Activated T-cell treated with anti-CD3 and anti-CD28 coated beads, Interleukin-2, amount 50 U/mL, for 1 hour (primary cell): Measurements from ENCODE around the gene PARVB.

Experiments used
- DNase-seq: peaks from one replicate; pipeline ENCODE4 v3.0.0-alpha.2; 2020

The PARVB gene

DNA sequence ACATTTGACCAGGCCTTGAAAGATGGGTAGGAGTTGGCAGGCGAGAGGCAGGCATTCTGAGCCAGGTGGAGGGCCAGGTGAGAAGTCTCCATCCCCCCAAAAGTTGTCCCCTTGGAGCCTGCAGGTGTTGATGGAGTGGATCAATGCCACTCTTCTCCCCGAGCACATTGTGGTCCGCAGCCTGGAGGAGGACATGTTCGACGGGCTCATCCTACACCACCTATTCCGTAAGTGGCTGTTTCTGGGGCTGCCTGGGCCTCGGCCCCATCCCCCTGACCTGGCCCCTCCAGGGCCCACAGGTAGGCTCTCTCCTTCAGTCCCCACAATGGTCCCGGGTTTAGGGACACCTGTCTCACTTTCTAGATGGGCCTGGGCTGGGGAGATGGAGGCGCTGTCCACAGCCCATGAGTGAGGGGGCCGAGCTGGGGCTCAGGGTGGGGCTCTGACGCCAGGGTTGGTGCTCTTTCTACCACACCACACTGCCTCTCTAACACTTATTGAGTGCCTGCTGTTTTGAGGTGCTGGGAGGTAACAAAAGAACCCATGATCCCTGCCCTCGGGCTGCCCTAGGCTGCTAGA is 163.6 kb downstream of the PARVB start:
- no peak for DNase-seq

DNA sequence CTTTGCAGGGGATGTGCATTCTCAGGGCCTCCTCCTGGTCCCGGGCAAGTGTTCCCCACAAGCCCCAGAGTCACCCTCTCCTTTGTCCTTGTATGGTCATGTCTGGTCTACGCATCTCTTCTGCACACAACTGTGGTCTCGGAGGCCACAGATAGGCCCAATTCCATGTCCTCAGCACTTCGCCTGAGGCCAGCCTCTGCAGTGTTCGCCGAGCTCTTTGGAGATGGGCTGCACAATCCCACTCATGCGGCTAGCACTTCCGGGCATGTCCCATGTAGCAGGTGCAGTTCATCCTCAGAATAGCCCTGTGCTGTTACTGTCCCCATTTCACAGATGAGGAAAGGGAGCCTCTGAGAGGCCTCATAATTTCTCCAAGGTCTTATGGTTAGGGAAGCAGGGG is 164.2 kb downstream of the PARVB start:
- DNase-seq: no peak

- DNase-seq: no peak
These were observed 165.0 kb downstream of the PARVB start for GRCh38 chr22:44188986-44189630.

DNA sequence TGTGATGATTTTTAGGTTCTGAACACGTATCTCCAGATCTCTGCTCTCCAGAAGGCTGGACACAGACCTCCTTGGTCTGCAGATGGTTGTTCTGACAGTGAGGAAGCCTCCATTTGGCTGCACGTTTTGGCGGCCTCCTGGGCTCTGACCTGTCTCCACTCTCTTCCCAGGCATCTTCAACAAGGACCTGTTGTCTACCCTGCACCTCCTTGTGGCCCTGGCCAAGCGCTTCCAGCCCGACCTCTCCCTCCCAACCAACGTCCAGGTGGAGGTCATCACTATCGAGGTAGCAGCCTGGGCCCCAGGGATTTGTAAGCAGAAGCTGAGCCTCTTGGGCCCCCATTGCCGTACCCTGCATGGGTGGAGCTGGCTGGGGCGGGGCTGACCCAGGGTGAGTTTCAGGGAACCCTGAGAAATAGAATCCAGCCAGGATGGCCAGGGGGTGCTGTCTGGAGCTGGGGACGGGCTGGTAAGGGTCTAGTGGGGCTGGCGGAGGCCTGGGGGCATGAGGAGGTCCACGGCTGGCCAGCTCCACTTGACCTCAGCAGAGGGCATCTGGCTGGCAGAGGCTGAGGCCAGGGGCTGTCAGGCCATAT is 166.4 kb downstream of the PARVB start:
- DNase-seq: no peak

- DNase-seq: no peak
These were observed 166.9 kb downstream of the PARVB start for GRCh38 chr22:44191036-44191454.

DNA sequence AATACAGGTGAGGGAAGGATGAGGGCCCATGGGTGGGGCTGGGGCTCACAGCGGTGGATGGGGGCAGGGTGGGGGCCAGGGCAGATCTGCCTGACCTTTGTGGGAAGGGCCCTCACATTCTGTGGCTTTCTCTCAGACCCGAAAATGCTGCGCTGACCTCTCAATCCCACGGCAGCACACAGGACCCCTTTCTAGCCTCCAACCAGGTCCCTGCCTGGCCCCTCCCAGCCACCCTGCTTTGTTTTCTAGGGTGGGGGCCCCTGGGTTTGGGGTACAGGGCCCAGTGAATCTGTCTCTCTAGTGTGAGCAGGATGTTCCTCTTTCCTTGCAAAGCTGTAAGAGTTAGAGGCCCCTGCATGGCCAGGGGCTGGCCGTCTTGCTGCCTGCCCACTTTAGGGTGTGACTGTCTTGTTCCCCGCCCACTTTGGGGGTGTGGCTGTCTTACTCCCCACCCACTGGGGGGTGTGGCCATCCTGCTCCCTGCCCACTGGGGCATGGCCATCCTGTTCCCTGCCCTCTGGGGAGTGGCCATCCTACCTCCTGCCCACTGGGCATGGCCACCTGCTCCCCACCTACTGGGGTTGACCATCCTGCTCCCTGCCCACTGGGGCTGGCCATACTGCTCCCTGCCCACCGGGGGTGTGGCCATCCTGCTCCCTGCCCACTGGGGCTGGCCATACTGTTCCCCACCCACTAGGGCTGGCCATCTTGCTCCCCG is 168.2 kb downstream of the PARVB start:
- peak; percentile 53 for DNase-seq

DNA sequence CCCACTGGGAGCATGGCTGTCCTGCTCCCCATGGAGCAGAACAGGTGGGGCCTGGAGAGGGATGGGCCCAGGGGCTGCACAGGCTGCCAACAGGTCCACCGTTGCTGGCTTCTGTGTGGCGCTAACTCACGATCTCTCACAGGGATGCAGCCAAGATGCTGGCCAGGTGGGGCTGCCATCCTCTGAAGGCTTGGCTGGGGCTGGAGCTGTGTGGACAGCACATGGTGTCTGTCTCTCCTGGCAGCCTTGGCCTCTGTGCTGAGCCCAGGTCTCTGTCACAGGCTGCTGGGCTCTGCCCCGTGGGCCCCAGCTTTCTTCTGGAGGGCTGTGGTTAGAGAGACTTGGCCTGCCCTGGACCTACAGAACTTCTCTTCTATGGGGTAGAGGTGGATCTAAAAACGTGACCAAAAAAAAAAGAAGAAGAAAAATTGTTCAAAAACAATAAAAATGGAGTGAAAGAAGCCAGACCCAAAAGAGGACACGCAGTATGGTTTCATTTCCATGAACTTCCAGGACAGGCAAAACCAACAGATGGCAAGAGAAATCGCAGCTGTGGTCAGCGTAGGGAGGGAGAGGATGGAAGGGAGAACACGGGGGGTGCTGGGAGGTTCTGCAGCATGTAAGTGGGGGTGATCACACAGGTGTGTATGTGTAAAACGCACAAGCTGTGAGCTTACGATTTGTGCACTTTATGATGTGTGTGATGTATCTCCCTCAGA is 168.9 kb downstream of the PARVB start:
- DNase-seq: no peak

DNA sequence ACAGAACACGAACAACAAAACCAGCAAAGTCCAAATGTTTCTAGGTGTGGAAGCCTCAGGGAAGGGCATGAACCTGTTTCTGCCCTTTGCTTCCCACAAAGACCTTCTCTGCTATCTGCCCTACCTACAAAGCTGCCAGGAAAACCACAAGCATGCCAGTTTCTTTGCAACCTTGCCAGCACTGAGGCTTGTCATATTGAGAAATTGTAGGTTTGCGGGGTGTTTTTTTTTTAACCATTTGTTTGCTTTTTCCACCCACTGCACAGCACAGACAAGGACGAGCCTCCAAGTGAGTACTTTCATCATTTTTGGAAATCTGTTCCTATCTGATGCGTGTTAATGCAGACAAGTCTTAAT is 169.4 kb downstream of the PARVB start:
- no peak for DNase-seq

- DNase-seq: no peak
These were observed 170.5 kb downstream of the PARVB start for GRCh38 chr22:44194569-44194968.

DNA sequence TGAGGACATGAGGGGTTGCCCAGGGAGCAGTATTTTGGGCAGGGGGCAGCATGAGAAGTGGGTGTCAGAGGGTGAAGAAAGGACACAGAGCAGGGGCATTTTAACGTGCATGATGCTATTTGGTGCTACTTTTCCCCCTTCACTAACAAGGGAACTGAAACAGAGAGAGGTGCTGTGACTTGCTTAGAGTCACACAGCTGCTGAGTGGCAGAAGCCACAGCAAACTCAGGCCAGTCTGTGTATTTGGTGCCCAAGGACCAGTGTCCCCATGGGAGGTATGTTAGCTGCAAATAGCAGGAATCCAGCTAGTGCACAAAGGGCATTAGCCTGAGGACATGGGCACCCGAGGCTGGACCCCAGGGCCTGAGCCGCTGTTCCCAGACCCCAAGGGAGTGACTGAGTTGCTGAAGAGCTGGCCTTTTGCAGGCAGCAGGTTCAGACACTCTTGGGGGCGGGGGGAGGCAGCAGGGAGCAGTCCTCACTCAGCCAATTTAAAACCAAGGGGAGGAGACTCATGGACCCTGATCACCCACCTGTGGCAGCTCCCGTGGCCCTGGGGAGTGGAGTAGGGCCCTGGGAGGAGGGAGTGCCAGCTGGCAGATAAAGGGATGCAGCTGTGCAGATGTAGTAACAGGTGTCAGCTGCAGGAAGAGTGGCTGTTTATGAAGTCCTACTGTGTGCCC is 171.2 kb downstream of the PARVB start:
- peak; percentile 10 for DNase-seq

GRCh38 chr22:44196241-44196640 is 172.1 kb downstream of the PARVB start:
- DNase-seq: no peak

DNA sequence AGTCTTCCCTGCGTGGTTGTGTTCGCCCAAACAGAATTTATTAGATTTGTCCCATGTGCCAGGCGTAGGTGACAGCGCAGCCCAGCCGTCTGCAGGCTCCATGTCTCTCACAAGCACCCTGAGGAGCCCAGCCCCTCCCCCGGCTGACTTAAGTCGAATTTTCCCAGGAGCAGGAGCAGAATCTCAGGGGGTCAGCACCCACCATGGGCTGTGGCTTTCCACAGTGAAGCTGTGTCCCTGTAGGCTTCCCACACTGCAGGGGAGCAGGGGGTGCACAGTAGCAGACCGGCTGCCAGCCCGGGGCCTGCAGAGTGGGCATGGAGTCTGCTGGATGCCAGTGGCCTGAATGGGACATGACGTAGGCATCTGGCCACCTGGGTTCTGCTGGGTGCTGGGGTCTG is 172.6 kb downstream of the PARVB start:
- DNase-seq: no peak

DNA sequence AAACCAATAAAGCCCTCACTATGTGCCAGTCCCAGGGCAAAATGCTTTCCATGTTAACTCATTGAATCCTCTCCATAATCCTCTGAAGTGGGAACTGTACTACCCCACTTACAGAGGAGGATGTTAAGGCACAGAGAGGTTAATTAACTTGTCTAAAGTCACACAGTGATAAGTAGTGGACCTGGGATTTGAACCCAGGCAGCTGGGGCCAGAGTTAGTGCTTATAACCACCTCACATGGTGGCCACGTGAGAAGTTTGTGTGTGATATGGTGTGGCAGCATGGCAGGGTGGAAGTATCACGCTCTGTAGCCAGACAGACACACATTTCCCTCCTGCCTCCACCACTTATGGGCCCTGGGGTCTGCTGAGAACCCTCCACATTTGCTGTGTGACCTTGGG is 173.2 kb downstream of the PARVB start:
- peak; percentile 8 for DNase-seq

GRCh38 chr22:44199164-44199563 is 175.1 kb downstream of the PARVB start:
- no peak for DNase-seq

DNA sequence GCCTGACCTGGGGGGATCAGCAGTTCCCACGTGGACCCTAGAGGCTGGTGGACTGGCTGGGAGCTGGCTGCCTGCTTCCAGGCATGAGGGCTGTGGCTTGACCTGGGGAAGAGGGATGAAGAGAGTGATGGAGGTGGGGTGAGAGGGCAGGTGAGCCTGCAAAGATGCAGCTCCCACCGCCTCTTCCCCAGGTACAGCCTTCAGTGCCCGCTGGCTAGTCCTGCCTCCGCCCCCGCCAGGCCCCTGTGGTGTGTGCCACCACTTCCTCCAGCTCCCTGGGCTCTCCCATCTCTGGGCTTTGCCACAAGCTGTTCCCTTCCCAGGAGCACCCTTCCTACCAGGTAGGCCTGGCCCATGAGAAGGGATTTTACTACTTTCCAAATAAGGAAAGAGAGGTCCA is 175.8 kb downstream of the PARVB start:
- no peak for DNase-seq

- DNase-seq: no peak
These were observed 176.3 kb downstream of the PARVB start for GRCh38 chr22:44200451-44200850.

DNA sequence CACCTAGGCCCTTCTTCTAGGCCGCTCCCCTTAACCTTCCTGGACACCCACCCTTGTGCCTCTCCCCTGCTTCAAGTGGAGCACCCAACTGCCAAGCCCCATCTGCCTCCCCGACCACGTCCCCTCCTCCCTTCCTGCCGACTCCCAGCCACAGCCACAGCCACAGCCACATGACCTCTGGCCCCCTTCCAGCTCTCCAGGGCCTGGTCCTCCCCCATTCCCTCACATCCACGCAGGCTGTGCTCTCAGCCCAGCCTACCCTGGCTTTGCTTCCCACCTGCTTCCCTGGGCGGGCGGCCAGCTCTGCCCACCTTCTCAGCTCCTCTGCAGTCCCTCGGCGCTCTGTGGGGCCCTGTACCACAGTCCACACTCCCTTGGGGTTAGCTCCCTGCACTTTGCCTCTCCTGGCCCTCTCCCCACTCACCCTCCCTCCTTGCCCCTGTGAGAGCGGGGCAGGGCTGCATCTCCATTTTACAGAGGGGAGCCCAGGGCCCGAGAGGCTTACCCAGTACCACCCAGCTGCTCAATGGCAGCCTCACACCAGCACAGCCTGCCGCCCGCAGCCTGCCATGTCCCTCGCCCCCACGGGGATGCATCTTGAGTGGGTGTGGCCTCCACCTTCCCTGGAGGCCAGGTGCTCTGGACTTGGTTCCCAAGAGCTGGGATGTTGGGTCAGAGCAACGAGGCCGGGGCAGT is 176.9 kb downstream of the PARVB start:
- DNase-seq: no peak

- DNase-seq: no peak
These were observed 177.6 kb downstream of the PARVB start for GRCh38 chr22:44201665-44202064.

DNA sequence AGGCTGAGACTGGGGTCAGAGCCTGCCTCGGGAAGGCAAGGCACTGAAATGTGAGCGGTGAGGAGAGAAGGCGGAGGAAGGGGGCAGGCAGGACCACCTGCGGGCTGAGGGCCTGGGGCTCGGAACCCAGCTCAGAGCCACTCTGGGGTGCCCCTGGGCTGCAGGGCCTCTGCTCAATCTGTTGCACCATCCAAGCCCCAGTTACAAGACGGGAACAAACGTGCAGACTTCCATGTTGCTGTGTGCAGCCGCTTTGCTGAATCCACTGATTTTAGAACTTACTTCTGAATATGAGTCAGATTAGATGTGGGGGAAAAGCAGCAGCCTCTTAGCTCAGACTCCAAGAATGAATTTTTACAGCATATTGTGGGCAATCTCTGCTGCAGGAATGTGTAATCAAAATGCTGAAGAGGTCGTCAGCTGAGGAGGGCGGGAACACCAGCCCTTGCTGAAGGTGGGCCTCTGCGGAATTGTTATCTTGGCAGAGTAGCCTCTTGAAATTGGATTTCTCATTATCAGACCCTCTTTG is 178.2 kb downstream of the PARVB start:
- no peak for DNase-seq

DNA sequence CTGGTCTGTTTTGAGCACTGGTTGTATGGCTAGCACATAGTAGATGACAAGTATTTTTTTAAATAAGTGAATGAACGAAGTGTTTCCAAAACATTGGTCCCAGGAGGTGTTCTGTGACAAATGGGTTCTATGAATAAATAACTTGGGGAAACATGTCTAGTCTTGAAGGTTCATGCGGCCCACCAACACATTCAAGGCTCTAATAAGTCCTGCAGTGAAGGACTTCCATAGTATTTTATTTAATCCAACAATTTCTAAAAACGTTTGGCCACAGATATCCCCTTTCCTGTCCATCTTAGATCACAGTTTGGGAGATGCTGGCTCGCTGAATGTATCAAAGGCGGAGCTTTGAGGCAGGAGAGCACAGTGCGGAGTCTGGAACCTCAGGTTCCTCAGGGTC is 179.1 kb downstream of the PARVB start:
- no peak for DNase-seq

DNA sequence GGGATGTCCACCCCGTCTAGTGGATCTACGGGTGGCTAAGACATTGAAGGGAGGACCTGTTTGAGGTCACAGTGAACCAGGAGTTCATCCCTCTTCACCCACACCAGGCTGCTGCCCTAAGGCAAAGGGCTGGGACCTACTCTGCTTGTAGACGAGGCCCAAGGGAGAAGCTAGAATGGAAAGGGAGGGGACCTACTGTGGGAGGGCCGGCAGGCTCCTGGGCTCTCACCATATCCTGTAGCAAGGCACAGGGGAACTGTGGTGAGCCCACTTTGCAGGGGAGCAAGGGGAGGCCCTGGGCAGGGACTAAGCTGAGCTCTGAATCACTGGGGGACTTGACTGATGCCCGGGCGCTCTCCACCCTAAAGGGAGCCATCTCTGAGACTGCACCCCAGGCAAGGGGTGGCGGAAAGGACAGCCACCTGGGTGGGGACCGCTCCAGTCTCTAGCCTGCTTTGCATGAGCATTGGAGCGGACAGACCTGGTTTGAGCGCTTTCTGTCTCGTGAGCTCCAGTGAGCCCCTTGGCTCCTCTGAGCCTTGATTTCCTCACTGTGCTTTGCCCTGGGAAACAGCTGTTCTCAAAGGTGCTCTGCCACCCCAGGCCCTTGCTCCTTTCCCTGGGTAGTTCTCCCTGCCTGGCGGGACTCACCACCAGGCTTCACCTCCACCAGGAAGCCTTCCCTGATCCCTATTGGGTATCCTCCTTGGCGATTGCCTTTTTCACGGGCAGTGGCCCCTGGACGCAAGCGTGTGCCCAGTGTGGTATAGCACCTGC is 180.8 kb downstream of the PARVB start:
- DNase-seq: peak; percentile 14
